Endothelial cell (in vitro differentiated cells): ENCODE measurements around the gene FUNDC2. TPM values are rescaled to one million over a fixed set of nuclear protein-coding genes. Genes with fewer than 3 reads are reported as not detected.

Source experiments
- DNase-seq: peaks from one replicate; pipeline ENCODE4 v3.0.0; 2021; ENCODE audit warnings: low spot score
- H3K27ac Mint-ChIP-seq: one replicate; pipeline ENCODE4 v1.8.0; 2021; ENCODE audit warnings: mixed read lengths, inconsistent platforms; ENCODE audit not compliant: unreplicated experiment
- H3K27me3 Mint-ChIP-seq: one replicate; pipeline ENCODE4 v1.8.0; 2021; ENCODE audit warnings: mild to moderate bottlenecking, moderate library complexity, mixed read lengths, inconsistent platforms; ENCODE audit not compliant: unreplicated experiment
- H3K36me3 Mint-ChIP-seq: one replicate; pipeline ENCODE4 v1.8.0; 2021; ENCODE audit warnings: mild to moderate bottlenecking, low read depth, mixed read lengths, inconsistent platforms; ENCODE audit not compliant: unreplicated experiment
- H3K4me1 Mint-ChIP-seq: one replicate; pipeline ENCODE4 v1.8.0; 2021; ENCODE audit warnings: mild to moderate bottlenecking, mixed read lengths, inconsistent platforms; ENCODE audit not compliant: unreplicated experiment
- H3K4me3 Mint-ChIP-seq: one replicate; pipeline ENCODE4 v1.8.0; 2021; ENCODE audit warnings: mild to moderate bottlenecking, mixed read lengths, inconsistent platforms; ENCODE audit not compliant: unreplicated experiment
- H3K9me3 Mint-ChIP-seq: one replicate; pipeline ENCODE4 v1.8.0; 2021; ENCODE audit warnings: mixed read lengths, inconsistent platforms; ENCODE audit not compliant: unreplicated experiment
- total RNA-seq: library from RNA; stranded (reverse); fragmentation: NEBNext Ultra II Directional; extraction: Animal tissue kit (Norgen Biotek cat#: 25700); gene quantifications from one replicate; pipeline ENCODE4 v1.2.1, GENCODE V29; 2021; ENCODE audit not compliant: unreplicated experiment
- TF ChIP-seq, protein P1 (sequence below): fragments of 200-600 bp; sonication (generic); IDR thresholded peaks from one replicate; pipeline ENCODE4 v1.5.0; 2021; ENCODE audit warnings: antibody characterized with exemption; ENCODE audit not compliant: unreplicated experiment

FUNDC2 gene
- total RNA-seq, 1 donor from 2014 or later, result 54.5 TPM

DNA sequence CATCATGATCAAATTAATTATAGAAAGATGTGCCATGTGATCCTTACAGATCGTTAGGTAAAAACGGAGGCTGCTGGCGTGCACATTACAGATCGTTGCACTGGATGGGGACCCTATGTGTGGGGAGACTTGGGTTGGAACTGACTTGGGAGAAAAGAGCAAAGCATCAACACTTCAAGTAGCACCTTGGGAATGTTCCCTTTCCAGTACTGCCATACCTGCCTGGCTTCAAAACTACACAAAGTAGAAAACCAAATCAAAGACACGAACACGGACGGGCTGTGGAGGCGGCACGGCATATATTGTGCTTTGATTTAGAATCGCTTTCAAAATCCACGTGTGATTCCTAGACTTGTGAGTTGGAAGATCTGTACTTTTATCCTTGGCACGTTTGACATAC is 43.4 kb downstream of the FUNDC2 start:
- H3K4me1 Mint-ChIP-seq, result peaks cover 25% of the 10 kb centered on the region
- no peak for DNase-seq
- H3K9me3 Mint-ChIP-seq, result no peaks in the 10 kb centered on the region
- H3K4me3 Mint-ChIP-seq, result peak overlapping the region; percentile 89
- H3K27ac Mint-ChIP-seq, result peak overlapping the region; percentile 55
- H3K27me3 Mint-ChIP-seq, result peaks cover 2% of the 10 kb centered on the region
- TF ChIP-seq, protein P1, sequence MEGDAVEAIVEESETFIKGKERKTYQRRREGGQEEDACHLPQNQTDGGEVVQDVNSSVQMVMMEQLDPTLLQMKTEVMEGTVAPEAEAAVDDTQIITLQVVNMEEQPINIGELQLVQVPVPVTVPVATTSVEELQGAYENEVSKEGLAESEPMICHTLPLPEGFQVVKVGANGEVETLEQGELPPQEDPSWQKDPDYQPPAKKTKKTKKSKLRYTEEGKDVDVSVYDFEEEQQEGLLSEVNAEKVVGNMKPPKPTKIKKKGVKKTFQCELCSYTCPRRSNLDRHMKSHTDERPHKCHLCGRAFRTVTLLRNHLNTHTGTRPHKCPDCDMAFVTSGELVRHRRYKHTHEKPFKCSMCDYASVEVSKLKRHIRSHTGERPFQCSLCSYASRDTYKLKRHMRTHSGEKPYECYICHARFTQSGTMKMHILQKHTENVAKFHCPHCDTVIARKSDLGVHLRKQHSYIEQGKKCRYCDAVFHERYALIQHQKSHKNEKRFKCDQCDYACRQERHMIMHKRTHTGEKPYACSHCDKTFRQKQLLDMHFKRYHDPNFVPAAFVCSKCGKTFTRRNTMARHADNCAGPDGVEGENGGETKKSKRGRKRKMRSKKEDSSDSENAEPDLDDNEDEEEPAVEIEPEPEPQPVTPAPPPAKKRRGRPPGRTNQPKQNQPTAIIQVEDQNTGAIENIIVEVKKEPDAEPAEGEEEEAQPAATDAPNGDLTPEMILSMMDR, result no peak
- H3K36me3 Mint-ChIP-seq, result peaks cover 23% of the 10 kb centered on the region

DNA sequence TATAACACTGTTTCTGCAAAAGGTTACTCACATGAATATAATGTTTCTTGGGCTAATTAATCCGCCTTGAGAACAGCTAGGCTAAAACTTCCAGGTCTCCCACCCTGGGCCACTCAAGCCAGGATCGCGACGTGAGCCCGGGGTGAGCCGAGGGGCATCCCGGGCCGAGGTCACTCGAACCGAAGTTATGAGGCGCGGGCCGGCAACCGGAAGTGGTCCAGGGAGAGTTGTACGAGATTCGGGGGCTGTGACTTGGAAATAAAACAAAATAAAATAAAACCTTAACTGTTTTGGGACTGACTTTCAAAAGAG is 44.0 kb downstream of the FUNDC2 start:
- H3K9me3 Mint-ChIP-seq, result no peaks in the 10 kb centered on the region
- H3K27me3 Mint-ChIP-seq, result peaks cover 2% of the 10 kb centered on the region

DNA sequence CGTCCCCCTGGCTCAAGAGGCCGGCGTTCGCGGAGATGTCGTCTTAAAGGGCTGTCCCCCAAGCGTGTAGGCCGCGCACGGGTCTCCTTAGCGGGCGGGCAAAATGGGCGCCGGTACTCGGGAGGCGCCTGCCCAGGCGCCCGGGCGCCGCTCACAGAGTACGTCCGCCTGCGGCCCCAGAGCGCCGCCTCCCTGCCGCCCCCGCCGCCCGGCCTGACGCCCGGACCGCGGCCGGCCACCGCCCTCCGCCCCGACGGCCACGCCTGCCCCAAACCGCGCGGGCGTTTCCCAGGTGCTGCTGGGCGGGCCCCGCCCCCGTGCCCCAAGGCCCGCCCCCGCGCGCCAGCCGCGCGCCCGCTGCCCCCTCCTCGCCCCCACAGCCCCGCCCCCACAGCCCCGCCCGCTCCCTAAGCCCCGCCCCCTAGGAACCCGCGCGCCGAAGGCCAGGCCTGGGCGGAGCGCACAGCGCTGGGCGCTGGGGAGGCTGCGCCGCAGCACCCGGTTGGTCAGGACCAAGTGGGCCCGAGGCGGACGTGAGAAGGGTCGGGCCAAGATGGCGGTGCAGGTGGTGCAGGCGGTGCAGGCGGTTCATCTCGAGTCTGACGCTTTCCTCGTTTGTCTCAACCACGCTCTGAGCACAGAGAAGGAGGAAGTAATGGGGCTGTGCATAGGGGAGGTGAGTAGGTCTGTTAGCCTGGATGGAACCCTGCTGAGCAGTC is 44.5 kb downstream of the FUNDC2 start, which contains the start of the genes BRCC3, CMC4 and MTCP1:
TSS of gene BRCC3 (plus strand) at position 534 of the 719 bp plus-strand sequence. CDS start at position 554, 20 bp downstream.
TSS of gene CMC4 (minus strand) at position 162 of the 719 bp plus-strand sequence. CDS start 7,113 bp downstream, outside the sequence.
TSS of gene MTCP1 (minus strand) at position 162 of the 719 bp plus-strand sequence. CDS start 5,126 bp downstream, outside the sequence.
- peaks cover 2% of the 10 kb centered on the region for H3K27me3 Mint-ChIP-seq
- peaks cover 23% of the 10 kb centered on the region for H3K36me3 Mint-ChIP-seq
- TF ChIP-seq, protein P1, result no peak
- peak within 1 kb of the TSS; percentile 88 for H3K27ac Mint-ChIP-seq
- peak; percentile 71 for DNase-seq
- peak within 1 kb of the TSS; percentile 93 for H3K4me3 Mint-ChIP-seq
- H3K4me1 Mint-ChIP-seq, result peaks cover 29% of the 10 kb centered on the region
- no peaks in the 10 kb centered on the region for H3K9me3 Mint-ChIP-seq

More for the DNA sequence above, 44.0 kb downstream of the FUNDC2 start:
- peak; percentile 5 for DNase-seq
- H3K4me1 Mint-ChIP-seq, result peaks cover 29% of the 10 kb centered on the region
- H3K36me3 Mint-ChIP-seq, result peaks cover 23% of the 10 kb centered on the region
- H3K27ac Mint-ChIP-seq, result no peak overlapping the region
- peak overlapping the region; percentile 89 for H3K4me3 Mint-ChIP-seq
- TF ChIP-seq, protein P1, result no peak

DNA sequence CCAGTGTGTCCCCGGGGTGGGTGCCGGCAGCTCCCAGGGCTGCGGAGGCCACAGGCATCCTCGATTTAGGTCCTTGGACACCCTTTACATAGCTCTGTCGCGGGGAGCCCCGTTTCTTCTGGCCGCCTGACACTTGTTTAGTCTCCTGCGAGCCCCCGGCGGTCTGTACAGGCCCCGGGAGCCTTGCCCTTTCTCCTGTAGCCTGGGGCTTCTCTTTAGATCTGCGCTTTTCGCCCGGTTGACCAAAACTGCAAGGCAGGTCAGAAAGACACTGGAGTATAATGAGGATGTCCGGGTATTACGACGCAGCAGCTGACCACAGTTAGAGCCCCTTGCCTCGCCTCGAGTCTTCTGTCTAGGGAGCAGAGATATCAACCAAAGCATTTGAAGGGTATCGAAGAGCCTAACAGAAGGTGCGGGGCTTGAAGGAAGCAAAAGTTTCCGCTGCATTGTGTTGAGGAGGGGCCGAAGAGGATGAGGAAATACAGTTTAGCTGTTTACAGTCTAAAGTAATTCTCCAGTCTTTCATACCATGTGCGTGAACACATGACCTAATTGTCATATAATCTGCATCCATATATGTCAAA is 45.1 kb downstream of the FUNDC2 start:
- H3K27me3 Mint-ChIP-seq, result peaks cover 2% of the 10 kb centered on the region
- peak overlapping the region; percentile 88 for H3K27ac Mint-ChIP-seq
- H3K4me1 Mint-ChIP-seq, result peaks cover 29% of the 10 kb centered on the region
- peaks cover 23% of the 10 kb centered on the region for H3K36me3 Mint-ChIP-seq
- no peaks in the 10 kb centered on the region for H3K9me3 Mint-ChIP-seq
- H3K4me3 Mint-ChIP-seq, result peak overlapping the region; percentile 93
- DNase-seq, result peak; percentile 14
- TF ChIP-seq, protein P1, result no peak
